GM19324 (cell line): ENCODE measurements around the gene SFT2D1.
"Not testable (repeated sequence)": the region's sequence is repeated elsewhere in the genome, so short reads cannot be mapped to it uniquely, and the experiment has no call there.

ENCODE experiments used
- ATAC-seq: cut with Tn5 transposase; IDR thresholded peaks from one replicate; pipeline ENCODE4 v1.9.1; 2021; ENCODE audit warnings: mild to moderate bottlenecking, moderate library complexity; ENCODE audit not compliant: unreplicated experiment, low FRiP score

The SFT2D1 gene

GRCh38 chr6:166365221-166365620 lies 22.9 kb upstream of the SFT2D1 start:
- ATAC-seq = no peak

- ATAC-seq = no peak
Observed at GRCh38 chr6:166364456-166364855, 22.1 kb upstream of the SFT2D1 start.

GRCh38 chr6:166362427-166362826 lies 20.1 kb upstream of the SFT2D1 start:
- not testable (repeated sequence) for ATAC-seq

GRCh38 chr6:166361077-166361429 lies 18.7 kb upstream of the SFT2D1 start:
- ATAC-seq = no peak

- no peak for ATAC-seq
Observed at GRCh38 chr6:166360243-166361076, 18.1 kb upstream of the SFT2D1 start.

GRCh38 chr6:166355552-166355951 lies 13.2 kb upstream of the SFT2D1 start:
- no peak for ATAC-seq

GRCh38 chr6:166354965-166355364 lies 12.6 kb upstream of the SFT2D1 start:
- ATAC-seq = no peak

GRCh38 chr6:166354143-166354542 lies 11.8 kb upstream of the SFT2D1 start:
- no peak for ATAC-seq

- ATAC-seq = no peak
Observed at GRCh38 chr6:166353507-166353906, 11.2 kb upstream of the SFT2D1 start.

GRCh38 chr6:166352923-166353322 lies 10.6 kb upstream of the SFT2D1 start:
- ATAC-seq = no peak

- ATAC-seq = peak; percentile 94
Observed at GRCh38 chr6:166351715-166352285, 9.5 kb upstream of the SFT2D1 start.

GRCh38 chr6:166348305-166348949 lies 6.1 kb upstream of the SFT2D1 start:
- ATAC-seq = no peak

- ATAC-seq = no peak
Observed at GRCh38 chr6:166346965-166347364, 4.6 kb upstream of the SFT2D1 start.

GRCh38 chr6:166346449-166346848 lies 4.1 kb upstream of the SFT2D1 start:
- ATAC-seq = no peak

GRCh38 chr6:166345672-166346071 lies 3.3 kb upstream of the SFT2D1 start:
- not testable (repeated sequence) for ATAC-seq

- not testable (repeated sequence) for ATAC-seq
Observed at GRCh38 chr6:166344921-166345320, 2.6 kb upstream of the SFT2D1 start.

GRCh38 chr6:166344240-166344639 lies 1.9 kb upstream of the SFT2D1 start:
- no peak for ATAC-seq

- ATAC-seq = no peak
Observed at GRCh38 chr6:166343150-166343487, 774 bp upstream of the SFT2D1 start.

GRCh38 chr6:166341977-166342348 lies 382 bp downstream of the SFT2D1 start:
- ATAC-seq = no peak

GRCh38 chr6:166341464-166341863 lies 881 bp downstream of the SFT2D1 start:
- no peak for ATAC-seq

- no peak for ATAC-seq
Observed at GRCh38 chr6:166338854-166339253, 3.5 kb downstream of the SFT2D1 start.

GRCh38 chr6:166336847-166337246 lies 5.5 kb downstream of the SFT2D1 start:
- ATAC-seq = no peak
